ENCODE data around the gene TADA2B. TPM values are rescaled to one million over a fixed set of nuclear protein-coding genes. Genes with fewer than 3 reads are reported as not detected.
A peak's percentile ranks its signal among the peaks of the same experiment; 100 is the strongest.

TADA2B gene
- total and polyA plus RNA-seq, 5 donors from 2014 or later = 3.0 to 36.6 (median 3.6) TPM

- DNase-seq = no peak
- Mint-ChIP-seq H3K27me3 (no peaks in the 10 kb centered on the region), H3K4me3 (no peak overlapping the region), H3K4me1 (peaks cover 5 to 66% (median 34%) of the 10 kb centered on the region in 4 donors), H3K9me3 (no peaks in the 10 kb centered on the region), H3K27ac (peak overlapping the region in 2 of 3 donors; percentile 46 to 49), H3K36me3 (peaks cover 26% of the 10 kb centered on the region)
- Histone ChIP-seq H3K27ac (ENCODE audit: insufficient read depth, low read length, poor library complexity, severe bottlenecking) (no peak overlapping the region), H3K27me3 (ENCODE audit: control insufficient read depth, insufficient read depth, low read length) (no peaks in the 10 kb centered on the region), H3K9me3 (ENCODE audit: control insufficient read depth in 2 of 2, low read length in 2 of 2) (no peaks in the 10 kb centered on the region), H3K4me3 (ENCODE audit: low read depth, low read length) (no peak overlapping the region), H3K4me1 (ENCODE audit: control insufficient read depth, insufficient read depth, low read length, poor library complexity, severe bottlenecking) (peaks cover 41% of the 10 kb centered on the region), H3K36me3 (ENCODE audit: control insufficient read depth, insufficient read depth, low read length) (peaks cover 22% of the 10 kb centered on the region)
- no peak for ATAC-seq (ENCODE audit: low read depth in 2 of 2)
Measured at GRCh38 chr4:7049739-7050138, 6.6 kb downstream of the TADA2B start.

DNA sequence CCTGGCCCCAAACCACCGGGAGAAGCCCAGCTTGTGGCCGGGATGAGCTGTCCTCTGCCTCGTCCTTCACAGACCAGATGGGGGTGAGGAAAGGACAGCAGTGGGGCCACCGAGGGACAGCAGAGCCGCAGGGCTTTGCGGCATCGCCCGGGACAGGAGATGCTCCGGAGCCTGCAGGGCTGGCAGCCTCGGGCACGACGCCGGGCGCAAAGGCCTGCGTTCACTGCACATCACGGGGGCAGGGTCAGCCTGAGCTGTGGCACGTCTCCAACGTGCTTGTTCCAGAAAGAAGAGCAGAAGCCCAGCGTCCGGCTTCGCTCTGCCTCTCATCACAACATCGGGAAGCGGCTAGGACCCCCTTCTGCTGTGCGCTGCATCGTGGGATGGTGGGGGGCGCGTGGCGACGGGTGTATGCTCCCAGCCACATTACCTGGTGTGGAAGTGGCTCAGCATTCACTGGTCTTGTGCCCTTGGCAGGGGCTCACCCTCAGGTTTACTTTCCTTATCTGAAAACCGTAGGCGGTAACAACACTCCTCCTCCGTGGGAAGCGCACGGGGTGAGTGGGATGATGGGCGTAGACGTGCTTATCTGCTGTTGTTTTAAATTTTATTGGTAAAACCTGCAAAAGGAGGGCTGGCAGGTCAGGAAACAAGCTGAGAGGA lies 7.4 kb downstream of the TADA2B start:
- Mint-ChIP-seq H3K4me1 (peaks cover 1 to 57% (median 26%) of the 10 kb centered on the region in 4 donors), H3K36me3 (peaks cover 20% of the 10 kb centered on the region), H3K27ac (peak overlapping the region in 1 of 3 donors; percentile 42), H3K27me3 (no peaks in the 10 kb centered on the region), H3K9me3 (no peaks in the 10 kb centered on the region), H3K4me3 (peak overlapping the region in 1 of 4 donors; percentile 77)
- Histone ChIP-seq H3K27ac (ENCODE audit: insufficient read depth, low read length, poor library complexity, severe bottlenecking) (no peak overlapping the region), H3K4me3 (ENCODE audit: low read depth, low read length) (no peak overlapping the region), H3K9me3 (ENCODE audit: control insufficient read depth in 2 of 2, low read length in 2 of 2) (no peaks in the 10 kb centered on the region), H3K36me3 (ENCODE audit: control insufficient read depth, insufficient read depth, low read length) (peaks cover 26% of the 10 kb centered on the region), H3K27me3 (ENCODE audit: control insufficient read depth, insufficient read depth, low read length) (no peaks in the 10 kb centered on the region), H3K4me1 (ENCODE audit: control insufficient read depth, insufficient read depth, low read length, poor library complexity, severe bottlenecking) (peaks cover 32% of the 10 kb centered on the region)
- DNase-seq (no peak), ATAC-seq (ENCODE audit: low read depth in 2 of 2) (no peak)

- peaks cover 0 to 53% (median 24%) of the 10 kb centered on the region in 4 donors for H3K4me1 Mint-ChIP-seq
- peaks cover 19% of the 10 kb centered on the region for H3K36me3 Mint-ChIP-seq
- H3K36me3 ChIP-seq (ENCODE audit: control insufficient read depth, insufficient read depth, low read length) = peaks cover 31% of the 10 kb centered on the region
Measured at GRCh38 chr4:7051144-7051495, 7.9 kb downstream of the TADA2B start.

DNA sequence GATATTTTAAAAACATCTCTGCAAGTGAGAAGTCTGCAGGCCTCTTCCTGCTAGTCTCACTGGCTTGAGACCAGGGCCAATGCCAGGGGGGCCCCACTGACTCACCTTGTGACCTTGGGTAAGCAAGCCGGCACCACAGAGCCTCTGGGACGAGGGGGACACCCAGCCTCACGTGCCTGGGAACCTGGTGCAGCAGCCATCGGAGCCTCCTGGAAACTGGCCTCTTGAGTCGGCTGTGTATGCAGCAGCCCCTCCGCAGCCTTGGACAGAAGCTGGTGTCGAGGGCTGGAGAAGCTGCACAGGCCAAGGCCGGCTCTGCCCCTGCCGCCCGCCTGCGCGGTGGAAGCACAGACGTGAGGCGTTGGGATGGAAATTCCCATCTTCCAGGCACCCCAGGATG lies 8.7 kb downstream of the TADA2B start:
- H3K27me3 ChIP-seq (ENCODE audit: control insufficient read depth, insufficient read depth, low read length) = no peaks in the 10 kb centered on the region
- DNase-seq (no peak), ATAC-seq (ENCODE audit: low read depth in 2 of 2) (no peak)
- H3K4me1 ChIP-seq (ENCODE audit: control insufficient read depth, insufficient read depth, low read length, poor library complexity, severe bottlenecking) = peaks cover 19% of the 10 kb centered on the region
- no peak overlapping the region for H3K27ac Mint-ChIP-seq
- H3K4me3 Mint-ChIP-seq = no peak overlapping the region
- H3K9me3 ChIP-seq (ENCODE audit: control insufficient read depth in 2 of 2, low read length in 2 of 2) = no peaks in the 10 kb centered on the region
- no peaks in the 10 kb centered on the region for H3K9me3 Mint-ChIP-seq
- H3K4me1 Mint-ChIP-seq = peaks cover 4 to 45% (median 17%) of the 10 kb centered on the region in 4 donors
- H3K27me3 Mint-ChIP-seq = no peaks in the 10 kb centered on the region
- H3K36me3 ChIP-seq (ENCODE audit: control insufficient read depth, insufficient read depth, low read length) = peaks cover 39% of the 10 kb centered on the region
- no peak overlapping the region for H3K27ac ChIP-seq (ENCODE audit: insufficient read depth, low read length, poor library complexity, severe bottlenecking)
- peaks cover 19% of the 10 kb centered on the region for H3K36me3 Mint-ChIP-seq
- H3K4me3 ChIP-seq (ENCODE audit: low read depth, low read length) = no peak overlapping the region

More at GRCh38 chr4:7051144-7051495, 7.9 kb downstream of the TADA2B start:
- Histone ChIP-seq H3K9me3 (ENCODE audit: control insufficient read depth in 2 of 2, low read length in 2 of 2) (no peaks in the 10 kb centered on the region), H3K27ac (ENCODE audit: insufficient read depth, low read length, poor library complexity, severe bottlenecking) (no peak overlapping the region), H3K27me3 (ENCODE audit: control insufficient read depth, insufficient read depth, low read length) (no peaks in the 10 kb centered on the region), H3K4me1 (ENCODE audit: control insufficient read depth, insufficient read depth, low read length, poor library complexity, severe bottlenecking) (peaks cover 27% of the 10 kb centered on the region), H3K4me3 (ENCODE audit: low read depth, low read length) (no peak overlapping the region)
- Mint-ChIP-seq H3K4me3 (peak overlapping the region in 1 of 4 donors; percentile 77), H3K27ac (no peak overlapping the region), H3K9me3 (no peaks in the 10 kb centered on the region), H3K27me3 (no peaks in the 10 kb centered on the region)
- no peak for DNase-seq
- ATAC-seq (ENCODE audit: low read depth in 2 of 2) = no peak

DNA sequence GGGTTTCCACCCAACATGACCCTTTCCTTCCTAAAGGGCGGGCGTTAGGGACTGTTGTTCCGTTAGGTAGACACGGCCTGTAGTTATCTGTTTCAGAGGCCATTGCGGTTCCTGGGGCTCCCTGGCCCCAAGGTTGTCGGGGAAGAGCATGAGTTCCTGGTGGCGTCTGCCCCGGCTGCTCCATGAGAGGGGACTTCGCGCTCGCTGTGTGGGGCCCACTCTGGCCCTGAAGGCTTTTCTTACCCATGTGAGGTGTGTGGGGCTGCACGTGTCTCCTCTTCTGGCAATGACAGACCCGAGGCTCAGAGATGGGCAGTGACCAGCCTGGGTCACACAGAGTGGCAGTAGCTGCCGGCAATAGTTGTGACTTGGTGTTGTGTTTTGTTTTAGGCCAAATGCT lies 9.1 kb downstream of the TADA2B start:
- peaks cover 4 to 41% (median 13%) of the 10 kb centered on the region in 4 donors for H3K4me1 Mint-ChIP-seq
- peak overlapping the region in 1 of 3 donors; percentile 60 for H3K27ac Mint-ChIP-seq
- no peaks in the 10 kb centered on the region for H3K27me3 ChIP-seq (ENCODE audit: control insufficient read depth, insufficient read depth, low read length)
- no peak overlapping the region for H3K4me3 ChIP-seq (ENCODE audit: low read depth, low read length)
- no peak overlapping the region for H3K4me3 Mint-ChIP-seq
- H3K36me3 ChIP-seq (ENCODE audit: control insufficient read depth, insufficient read depth, low read length) = peaks cover 43% of the 10 kb centered on the region
- no peak overlapping the region for H3K27ac ChIP-seq (ENCODE audit: insufficient read depth, low read length, poor library complexity, severe bottlenecking)
- peaks cover 17% of the 10 kb centered on the region for H3K4me1 ChIP-seq (ENCODE audit: control insufficient read depth, insufficient read depth, low read length, poor library complexity, severe bottlenecking)
- no peaks in the 10 kb centered on the region for H3K27me3 Mint-ChIP-seq
- H3K36me3 Mint-ChIP-seq = peaks cover 15% of the 10 kb centered on the region
- no peak for DNase-seq
- H3K9me3 ChIP-seq (ENCODE audit: control insufficient read depth in 2 of 2, low read length in 2 of 2) = no peaks in the 10 kb centered on the region
- no peaks in the 10 kb centered on the region for H3K9me3 Mint-ChIP-seq
- ATAC-seq (ENCODE audit: low read depth in 2 of 2) = no peak

- H3K27ac Mint-ChIP-seq = peak overlapping the region in 1 of 3 donors; percentile 60
Measured at GRCh38 chr4:7052923-7053715, 9.9 kb downstream of the TADA2B start.

GRCh38 chr4:7054106-7054880 lies 11.1 kb downstream of the TADA2B start:
- no peak for DNase-seq
- Mint-ChIP-seq H3K4me1 (peaks cover 4 to 30% (median 10%) of the 10 kb centered on the region in 4 donors), H3K9me3 (no peaks in the 10 kb centered on the region), H3K36me3 (peaks cover 17% of the 10 kb centered on the region), H3K27me3 (no peaks in the 10 kb centered on the region), H3K27ac (peak overlapping the region in 2 of 3 donors; percentile 27 to 56), H3K4me3 (peak overlapping the region in 1 of 4 donors; percentile 68)
- Histone ChIP-seq H3K36me3 (ENCODE audit: control insufficient read depth, insufficient read depth, low read length) (peaks cover 50% of the 10 kb centered on the region), H3K27me3 (ENCODE audit: control insufficient read depth, insufficient read depth, low read length) (no peaks in the 10 kb centered on the region), H3K4me1 (ENCODE audit: control insufficient read depth, insufficient read depth, low read length, poor library complexity, severe bottlenecking) (peaks cover 10% of the 10 kb centered on the region), H3K9me3 (ENCODE audit: control insufficient read depth in 2 of 2, low read length in 2 of 2) (no peaks in the 10 kb centered on the region), H3K4me3 (ENCODE audit: low read depth, low read length) (no peak overlapping the region), H3K27ac (ENCODE audit: insufficient read depth, low read length, poor library complexity, severe bottlenecking) (no peak overlapping the region)
- no peak for ATAC-seq (ENCODE audit: low read depth in 2 of 2)

More at GRCh38 chr4:7052923-7053715, 9.9 kb downstream of the TADA2B start:
- no peak overlapping the region for H3K27ac ChIP-seq (ENCODE audit: insufficient read depth, low read length, poor library complexity, severe bottlenecking)
- no peak for DNase-seq
- no peaks in the 10 kb centered on the region for H3K9me3 ChIP-seq (ENCODE audit: control insufficient read depth in 2 of 2, low read length in 2 of 2)
- ATAC-seq (ENCODE audit: low read depth in 2 of 2) = no peak
- H3K27me3 Mint-ChIP-seq = no peaks in the 10 kb centered on the region
- no peak overlapping the region for H3K4me3 ChIP-seq (ENCODE audit: low read depth, low read length)
- H3K9me3 Mint-ChIP-seq = no peaks in the 10 kb centered on the region
- peak overlapping the region in 2 of 4 donors; percentile 54 to 68 for H3K4me3 Mint-ChIP-seq
- peaks cover 14% of the 10 kb centered on the region for H3K36me3 Mint-ChIP-seq
- H3K4me1 ChIP-seq (ENCODE audit: control insufficient read depth, insufficient read depth, low read length, poor library complexity, severe bottlenecking) = peaks cover 10% of the 10 kb centered on the region
- H3K27me3 ChIP-seq (ENCODE audit: control insufficient read depth, insufficient read depth, low read length) = no peaks in the 10 kb centered on the region
- H3K4me1 Mint-ChIP-seq = peaks cover 4 to 37% (median 9%) of the 10 kb centered on the region in 4 donors
- peaks cover 40% of the 10 kb centered on the region for H3K36me3 ChIP-seq (ENCODE audit: control insufficient read depth, insufficient read depth, low read length)
